Measurements from ENCODE around the gene USP4.

- TF ChIP-seq EZH2 (IDR thresholded peaks at IDR 0.05; ENCODE audit: insufficient read depth, poor library complexity, severe bottlenecking) (no peak), EZH2phosphoT487 (IDR thresholded peaks at IDR 0.05; ENCODE audit: insufficient read depth, low read depth) (no peak)
These were observed 41.3 kb downstream of the USP4 start for GRCh38 chr3:49298511-49298910.
